Liver (tissue), 9 donors: ENCODE results near the gene LDB2. TPM values are rescaled to one million over a fixed set of nuclear protein-coding genes. Genes with fewer than 3 reads are reported as not detected.

ENCODE experiments used
- DNase-seq: peaks from one replicate; pipeline ENCODE4 v3.0.0-alpha.2; 2017; ENCODE audit warnings: low spot score
- H3K27ac ChIP-seq, 2 donors: one replicate each; pipeline ENCODE4 v1.7.0; 2013; ENCODE audit warnings: inconsistent platforms in 2 of 2, low read length in 2 of 2, control low read depth in 1 of 2, low read depth in 1 of 2, mild to moderate bottlenecking in 1 of 2
- H3K27me3 ChIP-seq, 4 donors: one replicate each; pipeline versions ENCODE4 v1.6.1 to v1.7.0; 2013; ENCODE audit warnings: low read length in 3 of 4, inconsistent platforms in 1 of 4, mild to moderate bottlenecking in 1 of 4, moderate library complexity in 1 of 4; ENCODE audit not compliant: control insufficient read depth in 4 of 4, insufficient read depth in 4 of 4
- H3K36me3 ChIP-seq, 4 donors: one replicate each; pipeline versions ENCODE4 v1.6.1 to v1.7.0; 2013; ENCODE audit warnings: low read length in 3 of 4, mild to moderate bottlenecking in 3 of 4, low read depth in 1 of 4, moderate library complexity in 1 of 4; ENCODE audit not compliant: control insufficient read depth in 4 of 4, insufficient read depth in 3 of 4
- H3K4me1 ChIP-seq, 4 donors: one replicate each; pipeline versions ENCODE4 v1.6.1 to v1.7.0; 2013; ENCODE audit warnings: low read length in 3 of 4, mild to moderate bottlenecking in 3 of 4, moderate library complexity in 1 of 4; ENCODE audit not compliant: control insufficient read depth in 4 of 4, insufficient read depth in 4 of 4
- H3K4me3 ChIP-seq, 3 donors: one replicate each; pipeline versions ENCODE4 v1.6.1 to v1.7.0; 2013; ENCODE audit warnings: low read length in 3 of 3, control low read depth in 1 of 3, low read depth in 1 of 3, mild to moderate bottlenecking in 1 of 3
- H3K9ac ChIP-seq, 2 donors: one replicate each; pipeline ENCODE4 v1.7.0; 2013; ENCODE audit warnings: low read length in 2 of 2, mild to moderate bottlenecking in 2 of 2, moderate library complexity in 2 of 2, control low read depth in 1 of 2, low read depth in 1 of 2
- H3K9me3 ChIP-seq, 4 donors: one replicate each; pipeline versions ENCODE4 v1.6.1 to v1.7.0; 2013; ENCODE audit warnings: low read length in 3 of 4; ENCODE audit not compliant: control insufficient read depth in 4 of 4
- ATF3 ChIP-seq: IDR thresholded peaks from 2 replicates; pipeline ENCODE4 v1.6.1; 2016; ENCODE audit warnings: antibody characterized with exemption
- CTCF ChIP-seq: fragments of 150-350 bp; IDR thresholded peaks from 2 replicates; pipeline ENCODE4 v1.5.1; 2017; ENCODE audit warnings: improper control_type of control experiment, low read depth, low read length; ENCODE audit not compliant: missing input control
- EGR1 ChIP-seq, 2 donors: IDR thresholded peaks; 2 replicates each; pipeline ENCODE4 v1.6.1; 2016 to 2018; ENCODE audit warnings: antibody characterized with exemption in 2 of 2, low read depth in 2 of 2
- FOXA1 ChIP-seq: IDR thresholded peaks from 2 replicates; pipeline ENCODE4 v1.6.1; 2016; ENCODE audit warnings: antibody characterized with exemption
- FOXA2 ChIP-seq: IDR thresholded peaks from 2 replicates; pipeline ENCODE4 v1.6.1; 2016; ENCODE audit warnings: antibody characterized with exemption
- GABPA ChIP-seq, 2 donors: IDR thresholded peaks in 1 of 2; conservative IDR thresholded peaks in 1 of 2; 2 replicates each; pipeline ENCODE4 v1.6.1; 2016; ENCODE audit warnings: antibody characterized with exemption in 2 of 2, mild to moderate bottlenecking in 1 of 2, moderate library complexity in 1 of 2
- HNF4A ChIP-seq, 2 donors: conservative IDR thresholded peaks; 2 replicates each; pipeline ENCODE4 v1.6.1; 2016; ENCODE audit warnings: antibody characterized with exemption in 2 of 2, mild to moderate bottlenecking in 2 of 2
- HNF4G ChIP-seq: IDR thresholded peaks from 2 replicates; pipeline ENCODE4 v1.6.1; 2016; ENCODE audit warnings: antibody characterized with exemption
- JUND ChIP-seq, 2 donors: IDR thresholded peaks; 2 replicates each; pipeline ENCODE4 v1.6.1; 2016; ENCODE audit warnings: antibody characterized with exemption in 2 of 2
- MAX ChIP-seq: IDR thresholded peaks from 2 replicates; pipeline ENCODE4 v1.6.1; 2016; ENCODE audit warnings: antibody characterized with exemption
- NR2F2 ChIP-seq: IDR thresholded peaks from 2 replicates; pipeline ENCODE4 v1.6.1; 2016; ENCODE audit warnings: antibody characterized with exemption
- RAD21 ChIP-seq, 2 donors: IDR thresholded peaks; 2 replicates each; pipeline ENCODE4 v1.6.1; 2016; ENCODE audit warnings: antibody characterized with exemption in 2 of 2, mild to moderate bottlenecking in 2 of 2
- SP1 ChIP-seq: IDR thresholded peaks from 2 replicates; pipeline ENCODE4 v1.6.1; 2018; ENCODE audit warnings: antibody characterized with exemption, mild to moderate bottlenecking
- YY1 ChIP-seq: IDR thresholded peaks from 2 replicates; pipeline ENCODE4 v1.6.1; 2016; ENCODE audit warnings: antibody characterized with exemption, mild to moderate bottlenecking
- ZBTB33 ChIP-seq: IDR thresholded peaks from 2 replicates; pipeline ENCODE4 v1.6.1; 2016; ENCODE audit warnings: antibody characterized with exemption
- WGBS: extraction: QIAGEN DNeasy Blood & Tissue Kit; methylation state at CpG from one replicate; pipeline ENCODE4 v1.1.7; 2013; 5-methylcytosine and 5-hydroxymethylcytosine counted together
- polyA plus RNA-seq, 2 donors: library from polyadenylated mRNA; stranded (reverse) in 1 of 2; unstranded in 1 of 2; fragments of 200-250 nt in 1 of 2; fragments of >200 nt in 1 of 2; fragmentation: Nextera tagmentation in 1 of 2; extraction: Ambion mirVana in 1 of 2; gene quantifications; one replicate each; pipeline versions ENCODE4 v1.2.1 to v1.2.3, GENCODE V29; 2013 to 2015
- total RNA-seq, 2 donors: library from RNA; depleted of rRNA; stranded (reverse); fragments of >200 nt; gene quantifications; one replicate each; pipeline ENCODE4 v1.2.3, GENCODE V29; 2014
- donor health status: healthy.
- donor health status: healthy.
- donor health status: healthy.
- donor health status: healthy.
- donor health status: healthy.

Gene LDB2
- total and polyA plus RNA-seq, 4 donors, result 7.4 to 31.9 (median 16.8) TPM

- H3K9ac ChIP-seq, result no peak overlapping the region
- no peak overlapping the region for H3K27ac ChIP-seq
- DNase-seq, result no peak
- no peaks in the 10 kb centered on the region for H3K9me3 ChIP-seq
- H3K36me3 ChIP-seq, result no peaks in the 10 kb centered on the region
- no peaks in the 10 kb centered on the region for H3K4me1 ChIP-seq
- no peak for TF ChIP-seq JUND (IDR thresholded peaks at IDR 0.05)
- TF ChIP-seq HNF4A (conservative IDR thresholded peaks at IDR 0.05), result no peak
- no peak for TF ChIP-seq ATF3
- no peak for TF ChIP-seq MAX
- TF ChIP-seq SP1, result no peak
- TF ChIP-seq GABPA (IDR thresholded peaks at IDR 0.05 in 1 of 2, conservative IDR thresholded peaks at IDR 0.05 in 1 of 2), result no peak
- no peak for TF ChIP-seq FOXA1
- no peak for TF ChIP-seq ZBTB33
- TF ChIP-seq HNF4G, result no peak
- TF ChIP-seq RAD21 (IDR thresholded peaks at IDR 0.05), result no peak
- TF ChIP-seq NR2F2, result no peak
- no peak for TF ChIP-seq FOXA2
- TF ChIP-seq CTCF, result no peak
- no peak for TF ChIP-seq EGR1 (IDR thresholded peaks at IDR 0.05; ENCODE audit: low read depth in 2 of 2)
- H3K4me3 ChIP-seq, result no peak overlapping the region
- no peaks in the 10 kb centered on the region for H3K27me3 ChIP-seq
- WGBS, result 52% methylated on average over 2 of the region's 2 CpGs
These were observed 30.6 kb downstream of the LDB2 start for GRCh38 chr4:16867827-16868226.

- no peak overlapping the region for H3K9ac ChIP-seq
- no peak for DNase-seq
- H3K9me3 ChIP-seq, result no peaks in the 10 kb centered on the region
- no peaks in the 10 kb centered on the region for H3K36me3 ChIP-seq
- TF ChIP-seq ZBTB33, result no peak
- TF ChIP-seq JUND (IDR thresholded peaks at IDR 0.05), result no peak
- no peak for TF ChIP-seq HNF4A (conservative IDR thresholded peaks at IDR 0.05)
- no peak for TF ChIP-seq HNF4G
- TF ChIP-seq MAX, result no peak
- no peak for TF ChIP-seq CTCF
- no peak for TF ChIP-seq RAD21 (IDR thresholded peaks at IDR 0.05)
- TF ChIP-seq ATF3, result no peak
- TF ChIP-seq FOXA2, result no peak
- TF ChIP-seq GABPA (IDR thresholded peaks at IDR 0.05 in 1 of 2, conservative IDR thresholded peaks at IDR 0.05 in 1 of 2), result no peak
- no peak for TF ChIP-seq YY1
- no peak for TF ChIP-seq FOXA1
- no peak for TF ChIP-seq EGR1 (IDR thresholded peaks at IDR 0.05; ENCODE audit: low read depth in 2 of 2)
- 95% methylated on average over 3 of the region's 3 CpGs for WGBS
- H3K4me3 ChIP-seq, result no peak overlapping the region
- H3K27ac ChIP-seq, result no peak overlapping the region
- no peaks in the 10 kb centered on the region for H3K4me1 ChIP-seq
- no peaks in the 10 kb centered on the region for H3K27me3 ChIP-seq
These were observed 31.5 kb downstream of the LDB2 start for GRCh38 chr4:16866974-16867373.
